Adipocyte (in vitro differentiated cells): ENCODE results near the gene DCST1.

Experiments used
- DNase-seq: peaks from one replicate; pipeline ENCODE4 v3.0.0-alpha.2; 2015; ENCODE audit warnings: low read depth
- H3K27me3 ChIP-seq: replicated peaks from 2 replicates; pipeline ENCODE4 v1.7.0; 2013; ENCODE audit warnings: mild to moderate bottlenecking, low read length, moderate library complexity; ENCODE audit not compliant: control insufficient read depth, insufficient read depth
- H3K36me3 ChIP-seq: 2 replicates; pipeline ENCODE4 v1.7.0; 2013; ENCODE audit warnings: low read length, mild to moderate bottlenecking, moderate library complexity; ENCODE audit not compliant: control insufficient read depth, insufficient read depth, severe bottlenecking
- H3K4me1 ChIP-seq: 2 replicates; pipeline ENCODE4 v1.7.0; 2013; ENCODE audit warnings: mild to moderate bottlenecking, low read length, moderate library complexity; ENCODE audit not compliant: control insufficient read depth, insufficient read depth
- H3K4me3 ChIP-seq: 2 replicates; pipeline ENCODE4 v1.7.0; 2013; ENCODE audit warnings: mild to moderate bottlenecking, low read length, moderate library complexity
- H3K9ac ChIP-seq: 2 replicates; pipeline ENCODE4 v1.7.0; 2013; ENCODE audit warnings: mild to moderate bottlenecking, low read length, moderate library complexity
- H3K9me3 ChIP-seq: 2 replicates; pipeline ENCODE4 v1.7.0; 2013; ENCODE audit warnings: mild to moderate bottlenecking, low read length, moderate library complexity; ENCODE audit not compliant: control insufficient read depth

The DCST1 gene

GRCh38 chr1:155064111-155064831 lies 30.6 kb downstream of the DCST1 start:
- Histone ChIP-seq H3K27me3 (no peaks in the 10 kb centered on the region), H3K9ac (peak overlapping the region; percentile 89), H3K36me3 (peaks cover 14% of the 10 kb centered on the region), H3K4me1 (peaks cover 22% of the 10 kb centered on the region), H3K4me3 (peak overlapping the region; percentile 96), H3K9me3 (no peaks in the 10 kb centered on the region)
- peak; percentile 72 for DNase-seq

GRCh38 chr1:155064832-155065429 lies 31.3 kb downstream of the DCST1 start:
- no peak overlapping the region for H3K4me3 ChIP-seq
- peaks cover 22% of the 10 kb centered on the region for H3K4me1 ChIP-seq
- no peak for DNase-seq

GRCh38 chr1:155066777-155067176 lies 33.2 kb downstream of the DCST1 start:
- Histone ChIP-seq H3K9me3 (no peaks in the 10 kb centered on the region), H3K27me3 (no peaks in the 10 kb centered on the region), H3K4me3 (no peak overlapping the region), H3K36me3 (no peaks in the 10 kb centered on the region), H3K9ac (no peak overlapping the region), H3K4me1 (peaks cover 22% of the 10 kb centered on the region)
- DNase-seq: no peak

More at GRCh38 chr1:155064832-155065429, 31.3 kb downstream of the DCST1 start:
- H3K36me3 ChIP-seq: peaks cover 10% of the 10 kb centered on the region
- no peaks in the 10 kb centered on the region for H3K9me3 ChIP-seq
- no peak overlapping the region for H3K9ac ChIP-seq
- H3K27me3 ChIP-seq: no peaks in the 10 kb centered on the region

GRCh38 chr1:155068599-155068998 lies 35.0 kb downstream of the DCST1 start:
- no peak for DNase-seq
- Histone ChIP-seq H3K4me3 (no peak overlapping the region), H3K36me3 (no peaks in the 10 kb centered on the region), H3K9ac (no peak overlapping the region), H3K9me3 (no peaks in the 10 kb centered on the region), H3K27me3 (no peaks in the 10 kb centered on the region), H3K4me1 (peaks cover 12% of the 10 kb centered on the region)

GRCh38 chr1:155069551-155070157 lies 36.0 kb downstream of the DCST1 start:
- Histone ChIP-seq H3K9ac (no peak overlapping the region), H3K4me1 (peaks cover 6% of the 10 kb centered on the region), H3K27me3 (peaks cover 2% of the 10 kb centered on the region), H3K36me3 (no peaks in the 10 kb centered on the region), H3K9me3 (no peaks in the 10 kb centered on the region), H3K4me3 (no peak overlapping the region)
- no peak for DNase-seq

GRCh38 chr1:155070158-155070621 lies 36.6 kb downstream of the DCST1 start:
- peaks cover 5% of the 10 kb centered on the region for H3K4me1 ChIP-seq
- peaks cover 8% of the 10 kb centered on the region for H3K27me3 ChIP-seq
- DNase-seq: no peak
- peak overlapping the region; percentile 85 for H3K9ac ChIP-seq
- H3K36me3 ChIP-seq: no peaks in the 10 kb centered on the region
- H3K4me3 ChIP-seq: peak overlapping the region; percentile 84
- no peaks in the 10 kb centered on the region for H3K9me3 ChIP-seq

GRCh38 chr1:155070721-155071569 lies 37.3 kb downstream of the DCST1 start:
- Histone ChIP-seq H3K9ac (peak overlapping the region; percentile 85), H3K9me3 (no peaks in the 10 kb centered on the region), H3K27me3 (peaks cover 10% of the 10 kb centered on the region), H3K4me3 (peak overlapping the region; percentile 84), H3K4me1 (peaks cover 5% of the 10 kb centered on the region), H3K36me3 (no peaks in the 10 kb centered on the region)
- peak; percentile 78 for DNase-seq

- no peak for DNase-seq
- H3K9ac ChIP-seq: peak overlapping the region; percentile 85
- peaks cover 5% of the 10 kb centered on the region for H3K4me1 ChIP-seq
- H3K27me3 ChIP-seq: peaks cover 10% of the 10 kb centered on the region
- H3K36me3 ChIP-seq: no peaks in the 10 kb centered on the region
- no peak overlapping the region for H3K4me3 ChIP-seq
- no peaks in the 10 kb centered on the region for H3K9me3 ChIP-seq
These were observed 38.1 kb downstream of the DCST1 start for GRCh38 chr1:155071701-155072100.

GRCh38 chr1:155072531-155073289 lies 39.1 kb downstream of the DCST1 start:
- no peak for DNase-seq
- Histone ChIP-seq H3K4me3 (no peak overlapping the region), H3K9me3 (no peaks in the 10 kb centered on the region), H3K27me3 (peaks cover 10% of the 10 kb centered on the region), H3K36me3 (no peaks in the 10 kb centered on the region), H3K9ac (no peak overlapping the region), H3K4me1 (peaks cover 5% of the 10 kb centered on the region)

GRCh38 chr1:155073377-155074242 lies 40.0 kb downstream of the DCST1 start:
- no peak overlapping the region for H3K9ac ChIP-seq
- peaks cover 10% of the 10 kb centered on the region for H3K27me3 ChIP-seq
- H3K4me3 ChIP-seq: no peak overlapping the region
- H3K4me1 ChIP-seq: peaks cover 5% of the 10 kb centered on the region
- DNase-seq: no peak
- H3K9me3 ChIP-seq: no peaks in the 10 kb centered on the region
- H3K36me3 ChIP-seq: no peaks in the 10 kb centered on the region
